ENCODE measurements around the gene SLC25A52. TPM values are rescaled to one million over a fixed set of nuclear protein-coding genes. Genes with fewer than 3 reads are reported as not detected.

The SLC25A52 gene
- total RNA-seq, 1 experiment from 2014 or later: not detected

- no peak overlapping the region for H2AK5ac ChIP-seq (ENCODE audit: insufficient read length, low read length)
- no peak overlapping the region for H4K91ac ChIP-seq (ENCODE audit: insufficient read length, low read depth, low read length)
- H3K23ac ChIP-seq (ENCODE audit: insufficient read length, low read depth, low read length): no peak overlapping the region
- H3K27ac Mint-ChIP-seq: no peak overlapping the region
- no peaks in the 10 kb centered on the region for H3K27me3 ChIP-seq (ENCODE audit: insufficient read depth, low read length)
- H2BK20ac ChIP-seq (ENCODE audit: low read depth, low read length, poor library complexity, severe bottlenecking): no peak overlapping the region
- H2BK120ac ChIP-seq (ENCODE audit: low read depth, low read length, poor library complexity, severe bottlenecking): no peak overlapping the region
- H2BK12ac ChIP-seq (ENCODE audit: insufficient read length, low read depth, low read length): no peak overlapping the region
- H4K8ac ChIP-seq (replicated peaks; ENCODE audit: insufficient read length, low read depth, low read length): no peak overlapping the region
- H3K23me2 ChIP-seq (ENCODE audit: insufficient read length, low read depth, low read length, poor library complexity, severe bottlenecking): no peaks in the 10 kb centered on the region
- H3K18ac ChIP-seq (ENCODE audit: insufficient read length, low read depth, low read length): no peak overlapping the region
- no peak overlapping the region for H3K56ac ChIP-seq (ENCODE audit: insufficient read length, low read depth, low read length)
- no peak overlapping the region for H2AFZ ChIP-seq (ENCODE audit: low read length)
- no peaks in the 10 kb centered on the region; the same call in 1 of the 2 replicates for H3K4me1 ChIP-seq (ENCODE audit: insufficient read depth, low read length)
- H3K36me3 Mint-ChIP-seq (ENCODE audit: insufficient read depth in 1 of 3, low read depth in 3 of 3): peaks cover 0 to 1% (median 1%) of the 10 kb centered on the region in 3 experiments; a peak in 1 of 7 replicates
- H3K9me3 ChIP-seq (ENCODE audit: control insufficient read depth, low read depth, low read length): no peaks in the 10 kb centered on the region
- H3K4me3 Mint-ChIP-seq: no peak overlapping the region
- no peak for DNase-seq
- H4K5ac ChIP-seq (ENCODE audit: insufficient read length, low read depth, low read length): no peak overlapping the region
- H3K79me1 ChIP-seq (ENCODE audit: insufficient read depth, low read depth, low read length, poor library complexity, severe bottlenecking): no peaks in the 10 kb centered on the region
- H2BK5ac ChIP-seq (ENCODE audit: insufficient read length, low read length): no peak overlapping the region
- no peak overlapping the region for H3T11ph ChIP-seq (ENCODE audit: low read length)
- no peaks in the 10 kb centered on the region for H4K20me1 ChIP-seq (ENCODE audit: control insufficient read depth, insufficient read depth, insufficient read length)
- H3K79me2 ChIP-seq (ENCODE audit: insufficient read depth, low read length): no peaks in the 10 kb centered on the region
- no peak overlapping the region for H2BK15ac ChIP-seq (ENCODE audit: low read depth, low read length)
- H3K14ac ChIP-seq (ENCODE audit: insufficient read depth, low read length): no peak overlapping the region
- H3K9me3 Mint-ChIP-seq: peaks cover 0 to 5% of the 10 kb centered on the region in 2 experiments; a peak in 4 of 5 replicates
- TF ChIP-seq CTCF (conservative IDR thresholded peaks at IDR 0.05): no peak
- no peaks in the 10 kb centered on the region for H3K27me3 Mint-ChIP-seq (ENCODE audit: low read depth)
- no CpG with 5 or more reads among the region's 3 CpGs for WGBS (ENCODE audit: extremely low coverage, insufficient read length, low lambda C conversion rate)
- H3K9ac ChIP-seq (ENCODE audit: extremely low read depth, insufficient read length, low read length): no peak overlapping the region
- H3K27ac ChIP-seq (ENCODE audit: insufficient read length, low read depth, low read length): no peak overlapping the region
- no peak overlapping the region for H3K4me2 ChIP-seq (ENCODE audit: insufficient read depth, insufficient read length, low read length)
- peaks cover 3 to 8% of the 10 kb centered on the region in 2 experiments for H3K4me1 Mint-ChIP-seq
- no peak overlapping the region for H3K4ac ChIP-seq (ENCODE audit: low read depth, low read length)
Observed at GRCh38 chr18:31772699-31773098, 12.0 kb upstream of the SLC25A52 start.
